Measurements from ENCODE around the gene NTRK3.

- TF ChIP-seq CTCF (IDR thresholded peaks at IDR 0.05) (no peak), POLR2A (IDR thresholded peaks at IDR 0.05) (no peak)
Measured at GRCh38 chr15:88048237-88048636, 208.3 kb downstream of the NTRK3 start.
